ENCODE measurements around the gene SNRPD3.

The SNRPD3 gene

DNA sequence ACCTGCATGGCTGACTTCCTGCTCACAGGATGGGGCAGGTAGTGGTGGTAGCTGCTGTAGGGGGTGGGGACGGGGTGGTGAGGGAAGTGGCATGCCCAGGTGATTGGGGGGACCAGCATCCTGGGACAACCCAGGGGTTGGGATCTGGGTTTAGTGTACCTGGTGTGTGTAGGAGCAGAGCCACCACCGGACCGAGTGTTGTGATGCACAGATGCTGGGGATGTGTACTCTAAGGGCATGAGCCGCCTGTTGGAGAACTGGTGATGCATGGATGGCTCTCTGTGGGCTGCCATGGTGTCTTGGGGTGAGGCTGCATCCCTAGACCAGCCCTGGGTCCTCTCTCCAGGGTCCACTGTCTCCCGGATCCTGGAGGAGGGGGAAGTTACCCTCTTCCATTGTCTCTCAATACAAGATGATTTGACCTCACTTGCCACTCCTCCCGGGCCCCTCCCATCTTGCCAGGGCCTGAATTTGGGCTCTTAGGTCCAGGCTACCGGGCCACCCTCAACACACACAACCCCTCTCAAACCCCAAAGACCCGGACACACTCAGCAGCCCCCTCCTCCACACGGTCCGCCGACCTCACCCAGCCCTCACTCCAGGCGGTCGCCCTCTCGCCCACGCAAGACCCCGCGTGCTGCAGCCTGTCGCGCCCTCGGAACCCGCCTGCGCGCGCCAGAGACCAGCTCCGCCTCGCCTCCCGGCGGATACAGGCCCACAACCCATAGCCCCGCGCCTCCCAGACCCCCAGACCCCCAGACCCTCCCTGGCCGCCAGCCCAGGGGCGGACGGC, 36.5 kb downstream of the SNRPD3 start:
- TF ChIP-seq, protein P1, sequence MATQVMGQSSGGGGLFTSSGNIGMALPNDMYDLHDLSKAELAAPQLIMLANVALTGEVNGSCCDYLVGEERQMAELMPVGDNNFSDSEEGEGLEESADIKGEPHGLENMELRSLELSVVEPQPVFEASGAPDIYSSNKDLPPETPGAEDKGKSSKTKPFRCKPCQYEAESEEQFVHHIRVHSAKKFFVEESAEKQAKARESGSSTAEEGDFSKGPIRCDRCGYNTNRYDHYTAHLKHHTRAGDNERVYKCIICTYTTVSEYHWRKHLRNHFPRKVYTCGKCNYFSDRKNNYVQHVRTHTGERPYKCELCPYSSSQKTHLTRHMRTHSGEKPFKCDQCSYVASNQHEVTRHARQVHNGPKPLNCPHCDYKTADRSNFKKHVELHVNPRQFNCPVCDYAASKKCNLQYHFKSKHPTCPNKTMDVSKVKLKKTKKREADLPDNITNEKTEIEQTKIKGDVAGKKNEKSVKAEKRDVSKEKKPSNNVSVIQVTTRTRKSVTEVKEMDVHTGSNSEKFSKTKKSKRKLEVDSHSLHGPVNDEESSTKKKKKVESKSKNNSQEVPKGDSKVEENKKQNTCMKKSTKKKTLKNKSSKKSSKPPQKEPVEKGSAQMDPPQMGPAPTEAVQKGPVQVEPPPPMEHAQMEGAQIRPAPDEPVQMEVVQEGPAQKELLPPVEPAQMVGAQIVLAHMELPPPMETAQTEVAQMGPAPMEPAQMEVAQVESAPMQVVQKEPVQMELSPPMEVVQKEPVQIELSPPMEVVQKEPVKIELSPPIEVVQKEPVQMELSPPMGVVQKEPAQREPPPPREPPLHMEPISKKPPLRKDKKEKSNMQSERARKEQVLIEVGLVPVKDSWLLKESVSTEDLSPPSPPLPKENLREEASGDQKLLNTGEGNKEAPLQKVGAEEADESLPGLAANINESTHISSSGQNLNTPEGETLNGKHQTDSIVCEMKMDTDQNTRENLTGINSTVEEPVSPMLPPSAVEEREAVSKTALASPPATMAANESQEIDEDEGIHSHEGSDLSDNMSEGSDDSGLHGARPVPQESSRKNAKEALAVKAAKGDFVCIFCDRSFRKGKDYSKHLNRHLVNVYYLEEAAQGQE (IDR thresholded peaks at IDR 0.05; ENCODE audit: insufficient read depth in 1 of 2, low read depth in 2 of 2, low read length in 2 of 2): no peak
- no peak for TF ChIP-seq TAF1 (IDR thresholded peaks at IDR 0.05; ENCODE audit: borderline replicate concordance, insufficient read depth, low read length)
- TF ChIP-seq POLR2AphosphoS5 (IDR thresholded peaks at IDR 0.05; ENCODE audit: low read depth, low read length): no peak
- TF ChIP-seq SIN3A (IDR thresholded peaks at IDR 0.05; ENCODE audit: borderline replicate concordance, insufficient read depth, low read length): no peak
- TF ChIP-seq FOXP2 (optimal IDR thresholded peaks at IDR 0.05; ENCODE audit: borderline replicate concordance, extremely low read depth, extremely low read length, insufficient read depth): no peak

DNA sequence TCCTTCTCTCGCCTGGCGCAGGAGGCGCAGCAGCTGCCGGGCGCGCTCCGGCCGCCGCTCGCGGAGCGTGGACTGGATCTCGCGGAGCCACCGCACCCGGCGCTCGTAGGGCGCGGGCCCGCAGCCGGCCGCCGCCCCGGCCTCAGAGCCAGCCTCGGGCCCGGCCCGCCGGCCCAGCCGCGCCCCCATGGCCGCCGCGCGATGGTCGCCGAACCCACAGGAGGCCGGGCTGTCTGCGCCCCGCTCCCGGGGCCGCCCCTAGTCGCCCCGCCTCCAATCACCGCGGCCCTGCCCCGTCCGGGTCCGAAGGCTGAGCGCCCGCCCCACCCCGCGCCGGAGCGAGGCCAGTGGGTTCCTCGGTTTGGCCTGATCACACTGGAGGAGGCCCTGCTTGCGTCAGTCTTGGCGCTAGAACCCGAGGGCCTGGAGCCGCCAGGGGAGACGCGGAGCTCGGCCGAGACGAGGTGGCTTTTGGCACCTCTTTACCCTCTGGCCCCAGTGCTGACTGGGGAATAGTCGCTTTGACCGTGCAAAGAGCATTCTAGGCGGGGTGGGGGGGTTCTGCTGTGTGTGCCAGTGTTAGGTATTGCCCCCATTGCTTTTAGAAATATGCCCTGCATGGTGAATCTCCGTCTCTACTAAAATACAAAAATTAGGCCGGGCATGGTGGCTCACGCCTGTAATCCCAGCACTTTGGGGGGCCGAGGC, 37.2 kb downstream of the SNRPD3 start, which contains the start of gene LRRC75B:
LRRC75B (minus strand) TSS at position 223 of the 708 bp plus-strand sequence; CDS start at position 189, 34 bp downstream.
- no peak for TF ChIP-seq SIN3A (IDR thresholded peaks at IDR 0.05; ENCODE audit: borderline replicate concordance, insufficient read depth, low read length)
- TF ChIP-seq, protein P1 (IDR thresholded peaks at IDR 0.05; ENCODE audit: insufficient read depth in 1 of 2, low read depth in 2 of 2, low read length in 2 of 2): no peak
- TF ChIP-seq TAF1 (IDR thresholded peaks at IDR 0.05; ENCODE audit: borderline replicate concordance, insufficient read depth, low read length): peak; percentile 69; the same call in 1 of the 2 replicates
- peak; percentile 61 for TF ChIP-seq POLR2AphosphoS5 (IDR thresholded peaks at IDR 0.05; ENCODE audit: low read depth, low read length)
- peak; percentile 11 for TF ChIP-seq FOXP2 (optimal IDR thresholded peaks at IDR 0.05; ENCODE audit: borderline replicate concordance, extremely low read depth, extremely low read length, insufficient read depth)

DNA sequence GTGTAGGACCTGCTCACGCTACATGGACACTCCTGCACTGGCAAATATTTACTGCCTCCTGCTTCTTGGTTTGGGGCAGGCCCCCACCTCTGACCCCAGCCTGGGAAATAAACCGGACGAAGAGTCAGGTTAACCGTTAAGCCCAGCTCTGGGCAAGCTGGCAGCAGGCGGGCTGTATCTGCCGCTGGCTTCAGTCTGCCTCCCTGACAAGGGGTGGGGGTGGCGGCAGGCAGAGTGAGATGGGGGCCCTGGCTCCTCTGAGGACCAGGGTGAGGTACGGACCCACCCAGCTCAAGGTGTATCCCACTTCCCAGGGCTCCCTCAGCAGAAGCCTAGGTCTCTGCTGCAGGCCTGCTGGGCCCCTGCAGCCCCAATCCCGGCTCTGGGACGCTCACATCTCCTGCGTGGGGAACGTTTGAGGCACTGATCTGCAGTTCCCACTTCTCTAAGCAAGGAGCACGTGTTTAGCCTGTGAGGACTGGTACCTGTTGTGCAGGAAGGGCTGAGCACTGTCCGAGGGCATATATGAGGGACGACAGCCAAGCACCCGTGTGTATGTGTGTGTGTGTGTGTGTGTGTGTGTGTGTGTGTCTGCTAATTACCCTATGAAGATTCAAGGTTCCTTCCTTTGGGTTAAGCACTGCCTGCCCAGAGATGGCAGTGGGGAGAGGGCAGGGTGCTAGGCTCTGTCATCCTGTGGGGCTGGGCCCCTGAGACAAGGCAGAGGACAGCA, 38.2 kb downstream of the SNRPD3 start:
- TF ChIP-seq TAF1 (IDR thresholded peaks at IDR 0.05; ENCODE audit: borderline replicate concordance, insufficient read depth, low read length) (no peak), SIN3A (IDR thresholded peaks at IDR 0.05; ENCODE audit: borderline replicate concordance, insufficient read depth, low read length) (no peak), POLR2AphosphoS5 (IDR thresholded peaks at IDR 0.05; ENCODE audit: low read depth, low read length) (no peak), FOXP2 (optimal IDR thresholded peaks at IDR 0.05; ENCODE audit: borderline replicate concordance, extremely low read depth, extremely low read length, insufficient read depth) (peak; percentile 9)
- TF ChIP-seq, protein P1 (IDR thresholded peaks at IDR 0.05; ENCODE audit: insufficient read depth in 1 of 2, low read depth in 2 of 2, low read length in 2 of 2): no peak

DNA sequence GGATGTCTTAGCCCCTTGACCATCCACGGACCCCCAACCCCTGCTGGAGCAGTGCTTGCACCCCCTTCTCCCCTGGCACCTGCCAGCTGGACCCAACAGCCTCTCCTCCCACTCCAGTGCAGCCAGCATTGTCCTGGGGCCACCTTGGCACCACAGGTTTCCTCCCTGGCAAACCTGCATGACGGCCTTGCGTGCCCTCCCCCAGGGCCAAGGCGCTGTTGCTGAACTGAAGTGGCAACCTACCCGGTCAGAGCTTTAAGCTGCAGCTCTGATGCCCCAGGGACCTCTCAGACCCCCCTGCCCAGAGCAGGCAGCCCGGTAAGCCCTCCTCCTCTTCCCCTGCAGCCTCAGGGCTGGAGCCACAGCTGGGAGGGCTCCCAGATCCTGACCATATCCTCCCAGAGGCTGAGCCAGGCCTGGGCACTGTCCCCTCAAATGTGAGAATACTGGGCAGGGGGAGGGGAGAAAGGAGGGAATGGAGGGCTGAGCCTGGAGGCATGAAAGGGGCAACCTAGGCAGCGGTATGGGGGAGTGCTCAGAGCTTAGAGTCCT, 38.8 kb downstream of the SNRPD3 start:
- no peak for TF ChIP-seq TAF1 (IDR thresholded peaks at IDR 0.05; ENCODE audit: borderline replicate concordance, insufficient read depth, low read length)
- no peak for TF ChIP-seq SIN3A (IDR thresholded peaks at IDR 0.05; ENCODE audit: borderline replicate concordance, insufficient read depth, low read length)
- no peak for TF ChIP-seq POLR2AphosphoS5 (IDR thresholded peaks at IDR 0.05; ENCODE audit: low read depth, low read length)
- no peak for TF ChIP-seq FOXP2 (optimal IDR thresholded peaks at IDR 0.05; ENCODE audit: borderline replicate concordance, extremely low read depth, extremely low read length, insufficient read depth)
- TF ChIP-seq, protein P1 (IDR thresholded peaks at IDR 0.05; ENCODE audit: insufficient read depth in 1 of 2, low read depth in 2 of 2, low read length in 2 of 2): no peak
